ENCODE data around the gene ADAR. TPM values are rescaled to one million over a fixed set of nuclear protein-coding genes. Genes with fewer than 3 reads are reported as not detected.

ADAR gene
- polyA plus RNA-seq, 1 experiment: 143 TPM

GRCh38 chr1:154622503-154623039 is 14.6 kb upstream of the ADAR start:
- POLR2A ChIA-PET: no interaction called here
- no peaks in the 10 kb centered on the region for H3K36me3 ChIP-seq (ENCODE audit: control insufficient read depth, insufficient read depth, low read length)
- no peak overlapping the region for H3K4me3 ChIP-seq (ENCODE audit: low read depth, low read length)
- CTCF ChIA-PET: no interaction called here
- H3K27me3 ChIP-seq (ENCODE audit: control insufficient read depth, insufficient read depth, low read length): no peaks in the 10 kb centered on the region
- TF ChIP-seq CTCF (IDR thresholded peaks at IDR 0.05; ENCODE audit: insufficient read depth, low read depth, low read length): no peak
- DNase-seq (ENCODE audit: low read depth): no peak

GRCh38 chr1:154621875-154622274 is 13.9 kb upstream of the ADAR start:
- no peak for DNase-seq (ENCODE audit: low read depth)
- no peak overlapping the region for H3K4me3 ChIP-seq (ENCODE audit: low read depth, low read length)
- POLR2A ChIA-PET: no interaction called here
- CTCF ChIA-PET: no interaction called here
- no peak for TF ChIP-seq CTCF (IDR thresholded peaks at IDR 0.05; ENCODE audit: insufficient read depth, low read depth, low read length)
- no peaks in the 10 kb centered on the region for H3K27me3 ChIP-seq (ENCODE audit: control insufficient read depth, insufficient read depth, low read length)
- no peaks in the 10 kb centered on the region for H3K36me3 ChIP-seq (ENCODE audit: control insufficient read depth, insufficient read depth, low read length)

GRCh38 chr1:154620751-154621150 is 12.8 kb upstream of the ADAR start:
- ChIA-PET CTCF (no interaction called here), POLR2A (no interaction called here)
- TF ChIP-seq CTCF (IDR thresholded peaks at IDR 0.05; ENCODE audit: insufficient read depth, low read depth, low read length): no peak
- Histone ChIP-seq H3K4me3 (ENCODE audit: low read depth, low read length) (no peak overlapping the region), H3K27me3 (ENCODE audit: control insufficient read depth, insufficient read depth, low read length) (no peaks in the 10 kb centered on the region), H3K36me3 (ENCODE audit: control insufficient read depth, insufficient read depth, low read length) (no peaks in the 10 kb centered on the region)
- DNase-seq (ENCODE audit: low read depth): no peak

GRCh38 chr1:154619181-154619948 is 11.4 kb upstream of the ADAR start:
- no peaks in the 10 kb centered on the region for H3K36me3 ChIP-seq (ENCODE audit: control insufficient read depth, insufficient read depth, low read length)
- no peak for DNase-seq (ENCODE audit: low read depth)

More at GRCh38 chr1:154619181-154619948, 11.4 kb upstream of the ADAR start:
- Histone ChIP-seq H3K27me3 (ENCODE audit: control insufficient read depth, insufficient read depth, low read length) (no peaks in the 10 kb centered on the region), H3K4me3 (ENCODE audit: low read depth, low read length) (no peak overlapping the region)
- POLR2A ChIA-PET: no interaction called here
- CTCF ChIA-PET: interaction anchor here (0.8 kb wide), 1 partner anchor 250 kb away, joined by 4 read pairs; no protein-coding TSS in a partner anchor
- no peak for TF ChIP-seq CTCF (IDR thresholded peaks at IDR 0.05; ENCODE audit: insufficient read depth, low read depth, low read length)
